ENCODE measurements around the gene COA6. TPM values are rescaled to one million over a fixed set of nuclear protein-coding genes. Genes with fewer than 3 reads are reported as not detected.

Gene COA6
- total and polyA plus RNA-seq, 2 of the 8 experiments (the other 6 are each of a cell fraction or from before 2014, with no cell fraction given), result 22.9 to 44.9 TPM

GRCh38 chr1:234400773-234401172 lies 27.5 kb downstream of the COA6 start:
- H3K9me3 ChIP-seq (ENCODE audit: insufficient read depth in 2 of 2, low read depth in 1 of 2, low read length in 1 of 2), result no peaks in the 10 kb centered on the region
- no peaks in the 10 kb centered on the region for H3K79me1 ChIP-seq (ENCODE audit: low read depth, low read length)
- no peaks in the 10 kb centered on the region; a peak in 3 of 8 replicates for H3K36me3 ChIP-seq (ENCODE audit: control insufficient read depth in 2 of 4, insufficient read depth in 4 of 4, low read length in 3 of 4)
- POLR2A ChIA-PET (ENCODE audit: partially characterized antibody), result no interaction called here
- no peak overlapping the region for H3K4me3 ChIP-seq (ENCODE audit: extremely low read depth in 1 of 4, insufficient read depth in 2 of 4, low read depth in 3 of 4, low read length in 4 of 4)
- peaks cover 0 to 2% of the 10 kb centered on the region in 2 experiments for H4K20me1 ChIP-seq (replicated peaks in 1 of 2; ENCODE audit: control insufficient read depth in 1 of 2, insufficient read depth in 2 of 2, low read length in 2 of 2)
- H2BK120ac ChIP-seq (replicated peaks; ENCODE audit: low read depth, low read length), result no peak overlapping the region
- FAIRE-seq (no peak), DNase-seq (ENCODE audit: low read depth in 1 of 2, low spot score in 2 of 2) (no peak)
- H3K27ac ChIP-seq (ENCODE audit: low read depth, low read length), result no peak overlapping the region
- CTCF ChIA-PET (ENCODE audit: partially characterized antibody), result no interaction called here
- no peaks in the 10 kb centered on the region for H3K27me3 ChIP-seq (replicated peaks in 1 of 4; ENCODE audit: control insufficient read depth in 3 of 4, extremely low read depth in 1 of 4, insufficient read depth in 3 of 4, low read length in 3 of 4)
- no peak overlapping the region for H4K91ac ChIP-seq (replicated peaks; ENCODE audit: insufficient read length, low read length)
- no peak overlapping the region for H3K18ac ChIP-seq (ENCODE audit: extremely low read depth, low read length)
- H2BK20ac ChIP-seq (ENCODE audit: low read length), result no peak overlapping the region
- no peaks in the 10 kb centered on the region for H3K23me2 ChIP-seq (ENCODE audit: low read depth, low read length)
- no peak overlapping the region for H2AFZ ChIP-seq (ENCODE audit: low read length)
- no peak overlapping the region for H3K23ac ChIP-seq (ENCODE audit: insufficient read length)
- H3K4me2 ChIP-seq (ENCODE audit: insufficient read depth in 1 of 2, low read depth in 2 of 2, low read length in 2 of 2), result no peak overlapping the region
- no peak overlapping the region for H2BK5ac ChIP-seq (ENCODE audit: low read depth, low read length)
- no peak overlapping the region for H3K9ac ChIP-seq (replicated peaks in 1 of 4; ENCODE audit: extremely low read depth in 1 of 4, low read depth in 3 of 4, low read length in 3 of 4)
- H3K79me2 ChIP-seq (ENCODE audit: control insufficient read depth in 1 of 2, insufficient read depth in 2 of 2, low read length in 2 of 2), result no peaks in the 10 kb centered on the region
- no peak overlapping the region for H3K56ac ChIP-seq (replicated peaks; ENCODE audit: insufficient read length, low read depth, low read length)
- no peak overlapping the region for H2BK15ac ChIP-seq (ENCODE audit: low read length)
- H3K4ac ChIP-seq (replicated peaks; ENCODE audit: insufficient read length, low read depth, low read length), result no peak overlapping the region
- H2BK12ac ChIP-seq (ENCODE audit: low read depth, low read length), result no peak overlapping the region
- no peak overlapping the region for H3K14ac ChIP-seq (ENCODE audit: insufficient read length)
- no peaks in the 10 kb centered on the region for H3K4me1 ChIP-seq (replicated peaks in 1 of 4; ENCODE audit: control insufficient read depth in 3 of 4, insufficient read depth in 4 of 4, low read length in 3 of 4)
- no peak overlapping the region for H4K5ac ChIP-seq (ENCODE audit: insufficient read length, low read depth, low read length)
- H2AK5ac ChIP-seq (ENCODE audit: low read depth, low read length), result no peak overlapping the region
- no peak overlapping the region for H4K8ac ChIP-seq (ENCODE audit: extremely low read depth, insufficient read depth, low read length)
- TF ChIP-seq TAF7 (optimal IDR thresholded peaks at IDR 0.05; ENCODE audit: borderline replicate concordance, low read depth, low read length), result no peak
- no peak for TF ChIP-seq YY1 (IDR thresholded peaks at IDR 0.05; ENCODE audit: low read depth, low read length)
- TF ChIP-seq SIN3A (conservative IDR thresholded peaks at IDR 0.05 in 1 of 2, IDR thresholded peaks at IDR 0.05 in 1 of 2; ENCODE audit: low read depth in 1 of 2, low read length in 2 of 2), result no peak
- no peak for TF ChIP-seq KDM1A (IDR thresholded peaks at IDR 0.05; ENCODE audit: borderline replicate concordance, low read length)
- no peak for TF ChIP-seq RNF2 (IDR thresholded peaks at IDR 0.05; ENCODE audit: borderline replicate concordance, low read depth, low read length, missing control alignments, poor library complexity, severe bottlenecking)
- TF ChIP-seq ATF3 (IDR thresholded peaks at IDR 0.05; ENCODE audit: insufficient read depth, low read depth, low read length), result no peak
- no peak for TF ChIP-seq SP2 (IDR thresholded peaks at IDR 0.05; ENCODE audit: low read length)
- no peak for TF ChIP-seq ATF2 (IDR thresholded peaks at IDR 0.05; ENCODE audit: low read length)
- no peak for TF ChIP-seq SUZ12 (IDR thresholded peaks at IDR 0.05; ENCODE audit: low read length)
- TF ChIP-seq GTF2F1 (IDR thresholded peaks at IDR 0.05; ENCODE audit: borderline replicate concordance, low read depth, low read length), result no peak
- no peak for TF ChIP-seq CEBPB (IDR thresholded peaks at IDR 0.05; ENCODE audit: low read depth, low read length)
- no peak for TF ChIP-seq CBX5 (IDR thresholded peaks at IDR 0.05; ENCODE audit: low read depth, low read length)
- TF ChIP-seq NANOG (IDR thresholded peaks at IDR 0.05; ENCODE audit: insufficient read depth, low read depth, low read length, poor library complexity, severe bottlenecking), result no peak

Data from H1 (cell line).